HepG2 (cell line): ENCODE results near the gene SLC25A19. TPM values are rescaled to one million over a fixed set of nuclear protein-coding genes. Genes with fewer than 3 reads are reported as not detected.
A peak's percentile ranks its signal among the peaks of the same experiment; 100 is the strongest.

Source experiments
- ATF7-NPFF ChIP-seq: sonication (generic); formaldehyde crosslinking; IDR thresholded peaks from 2 replicates; pipeline ENCODE4 v1.8.1; 2023; ENCODE audit warnings: mild to moderate bottlenecking, low read depth, missing genetic modification reagents, moderate library complexity
- BHLHE40 ChIP-seq: IDR thresholded peaks from 2 replicates; pipeline ENCODE4 v1.6.1; 2011; ENCODE audit warnings: low read length, improper control_type of control experiment
- BRCA1 ChIP-seq: sonication (generic); formaldehyde crosslinking; IDR thresholded peaks from 2 replicates; pipeline ENCODE4 v1.4.0; 2020; ENCODE audit warnings: missing genetic modification reagents
- CEBPG ChIP-seq: IDR thresholded peaks from 2 replicates; pipeline ENCODE4 v1.6.1; 2016
- EHMT2 ChIP-seq: fragments of 200-600 bp; sonication (generic); IDR thresholded peaks from 2 replicates; pipeline ENCODE4 v1.7.0; 2017; ENCODE audit warnings: antibody characterized with exemption, low read depth, low read length, borderline replicate concordance
- ELF4 ChIP-seq: sonication (generic); formaldehyde crosslinking; IDR thresholded peaks from 2 replicates; pipeline ENCODE4 v1.5.0; 2020; ENCODE audit warnings: missing genetic modification reagents, mild to moderate bottlenecking, moderate library complexity, borderline replicate concordance
- KDM3A ChIP-seq: IDR thresholded peaks from 2 replicates; pipeline ENCODE4 v1.6.1; 2018; ENCODE audit warnings: low read depth, missing compliant biosample characterization
- KLF12 ChIP-seq: sonication (generic); formaldehyde crosslinking; IDR thresholded peaks from 2 replicates; pipeline ENCODE4 v1.4.0; 2020; ENCODE audit warnings: missing genetic modification reagents, borderline replicate concordance
- REPIN1 ChIP-seq: sonication (generic); formaldehyde crosslinking; IDR thresholded peaks from 2 replicates; pipeline ENCODE4 v1.8.0; 2022; ENCODE audit warnings: missing genetic modification reagents, low read depth, mild to moderate bottlenecking, borderline replicate concordance
- ZBTB4 ChIP-seq: sonication (generic); formaldehyde crosslinking; IDR thresholded peaks from 2 replicates; pipeline ENCODE4 v1.4.0; 2020; ENCODE audit warnings: missing genetic modification reagents, mild to moderate bottlenecking, borderline replicate concordance
- ZFY ChIP-seq: sonication (generic); formaldehyde crosslinking; IDR thresholded peaks from 2 replicates; pipeline ENCODE4 v1.4.0; 2020; ENCODE audit warnings: missing genetic modification reagents
- ZNF205 ChIP-seq: IDR thresholded peaks from 2 replicates; pipeline ENCODE4 v1.6.1; 2018; ENCODE audit warnings: missing biosample characterization, missing genetic modification reagents
- ZNF749 ChIP-seq: sonication (generic); formaldehyde crosslinking; IDR thresholded peaks from 2 replicates; pipeline ENCODE4 v1.8.0; 2022; ENCODE audit warnings: mild to moderate bottlenecking, missing genetic modification reagents, moderate library complexity, borderline replicate concordance
- ZNF777 ChIP-seq: sonication (generic); formaldehyde crosslinking; IDR thresholded peaks from 2 replicates; pipeline ENCODE4 v1.4.0; 2020; ENCODE audit warnings: missing genetic modification reagents
- polyA plus RNA-seq, 8 experiments: library from polyadenylated mRNA; depleted of rRNA in 3 of 8; stranded (reverse) in 7 of 8; unstranded in 1 of 8; fragments of >200 nt; fragmentation: Illumina TruSeq in 4 of 8; extraction: Trizol in 4 of 8; gene quantifications; 2 replicates each; pipeline versions ENCODE4 v1.2.1 to v1.2.3, GENCODE V29; 2011 to 2016; ENCODE audit warnings: low read depth in 4 of 8, missing spikeins in 1 of 8, mixed read lengths in 1 of 8; ENCODE audit not compliant: insufficient read depth in 1 of 8
- total RNA-seq, 5 experiments: library from RNA; depleted of rRNA; stranded (reverse); fragments of >200 nt; fragmentation: Illumina TruSeq; extraction: Trizol; gene quantifications; 2 replicates each; pipeline ENCODE4 v1.2.3, GENCODE V29; 2016; ENCODE audit warnings: low read depth in 1 of 5
- TF ChIP-seq, protein P1 (sequence below): sonication (generic); formaldehyde crosslinking; IDR thresholded peaks from 2 replicates; pipeline ENCODE4 v1.4.0; 2020; ENCODE audit warnings: missing genetic modification reagents
- TF ChIP-seq, protein P2 (sequence below), 2 experiments: sonication (generic) in 1 of 2; formaldehyde crosslinking in 1 of 2; IDR thresholded peaks; 2 replicates each; pipeline versions ENCODE4 v1.4.0 to v1.6.1; 2016 to 2020; ENCODE audit warnings: borderline replicate concordance in 1 of 2, low read depth in 1 of 2, mild to moderate bottlenecking in 1 of 2, missing genetic modification reagents in 1 of 2

SLC25A19 gene
- total and polyA plus RNA-seq, 2 of the 13 experiments (the other 11 are each of a cell fraction or from before 2014, with no cell fraction given): 24.4 to 41.4 TPM

DNA sequence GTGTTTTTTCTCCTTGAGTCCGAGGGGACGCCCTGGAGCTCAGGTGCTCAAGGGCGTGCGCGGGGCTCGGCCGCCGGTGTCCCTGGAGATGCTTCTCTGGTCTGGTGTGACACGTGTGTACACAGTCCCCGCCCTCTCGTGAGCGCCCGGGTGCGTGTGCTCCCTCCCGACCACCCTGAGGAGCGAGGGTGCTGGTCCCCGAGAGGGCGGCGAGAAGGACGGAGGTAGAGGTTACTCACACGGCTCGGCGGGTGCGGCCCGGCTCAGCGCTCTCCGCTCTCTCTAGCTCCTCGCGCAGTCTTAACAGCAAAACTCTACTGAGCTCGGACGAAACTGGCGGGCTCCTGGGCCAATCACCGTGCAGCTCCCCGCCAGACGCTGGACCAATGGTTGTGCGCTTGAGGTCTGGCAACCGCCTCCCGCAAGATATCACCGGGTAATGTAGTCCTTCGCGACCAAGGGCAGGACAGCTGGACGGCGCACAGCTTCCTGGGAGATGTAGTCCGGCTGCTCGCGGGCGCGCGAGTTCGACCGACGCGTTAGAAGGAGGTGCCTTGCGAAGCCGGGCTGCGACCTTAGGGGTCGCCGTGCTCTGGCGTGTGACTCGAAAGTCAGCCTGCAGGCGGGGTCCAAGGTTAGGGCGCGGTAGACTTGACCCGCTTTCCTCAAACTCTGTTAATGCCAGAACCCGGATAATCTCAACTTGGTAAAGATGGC lies at the start of gene SLC25A19 (continued):
- TF ChIP-seq ZBTB4 (CRISPR knock-in tag): peak; percentile 95; the same call in 1 of the 2 replicates
- TF ChIP-seq, protein P1, sequence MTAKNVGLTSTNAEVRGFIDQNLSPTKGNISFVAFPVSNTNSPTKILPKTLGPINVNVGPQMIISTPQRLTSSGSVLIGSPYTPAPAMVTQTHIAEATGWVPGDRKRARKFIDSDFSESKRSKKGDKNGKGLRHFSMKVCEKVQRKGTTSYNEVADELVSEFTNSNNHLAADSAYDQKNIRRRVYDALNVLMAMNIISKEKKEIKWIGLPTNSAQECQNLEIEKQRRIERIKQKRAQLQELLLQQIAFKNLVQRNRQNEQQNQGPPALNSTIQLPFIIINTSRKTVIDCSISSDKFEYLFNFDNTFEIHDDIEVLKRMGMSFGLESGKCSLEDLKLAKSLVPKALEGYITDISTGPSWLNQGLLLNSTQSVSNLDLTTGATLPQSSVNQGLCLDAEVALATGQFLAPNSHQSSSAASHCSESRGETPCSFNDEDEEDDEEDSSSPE (CRISPR knock-in tag): peak; percentile 94
- peak; percentile 64; the same call in 1 of the 2 replicates for TF ChIP-seq CEBPG
- no peak for TF ChIP-seq EHMT2
- TF ChIP-seq ZNF749 (CRISPR knock-in tag): no peak
- peak; percentile 80; the same call in 1 of the 2 replicates for TF ChIP-seq KDM3A
- TF ChIP-seq REPIN1 (CRISPR knock-in tag): peak; percentile 93; the same call in 1 of the 2 replicates
- no peak for TF ChIP-seq BRCA1 (CRISPR knock-in tag)
- TF ChIP-seq ZNF777: peak; percentile 77
- peak; percentile 52; the same call in 1 of the 2 replicates for TF ChIP-seq ATF7-NPFF (CRISPR knock-in tag)
- TF ChIP-seq ELF4 (CRISPR knock-in tag): peak; percentile 58; the same call in 1 of the 2 replicates
- TF ChIP-seq ZFY: peak; percentile 85
- peak; percentile 53; the same call in 1 of the 2 replicates for TF ChIP-seq ZNF205
- peak; percentile 76 for TF ChIP-seq KLF12 (CRISPR knock-in tag)
- TF ChIP-seq BHLHE40: peak; percentile 14; the same call in 1 of the 2 replicates
- TF ChIP-seq, protein P2, sequence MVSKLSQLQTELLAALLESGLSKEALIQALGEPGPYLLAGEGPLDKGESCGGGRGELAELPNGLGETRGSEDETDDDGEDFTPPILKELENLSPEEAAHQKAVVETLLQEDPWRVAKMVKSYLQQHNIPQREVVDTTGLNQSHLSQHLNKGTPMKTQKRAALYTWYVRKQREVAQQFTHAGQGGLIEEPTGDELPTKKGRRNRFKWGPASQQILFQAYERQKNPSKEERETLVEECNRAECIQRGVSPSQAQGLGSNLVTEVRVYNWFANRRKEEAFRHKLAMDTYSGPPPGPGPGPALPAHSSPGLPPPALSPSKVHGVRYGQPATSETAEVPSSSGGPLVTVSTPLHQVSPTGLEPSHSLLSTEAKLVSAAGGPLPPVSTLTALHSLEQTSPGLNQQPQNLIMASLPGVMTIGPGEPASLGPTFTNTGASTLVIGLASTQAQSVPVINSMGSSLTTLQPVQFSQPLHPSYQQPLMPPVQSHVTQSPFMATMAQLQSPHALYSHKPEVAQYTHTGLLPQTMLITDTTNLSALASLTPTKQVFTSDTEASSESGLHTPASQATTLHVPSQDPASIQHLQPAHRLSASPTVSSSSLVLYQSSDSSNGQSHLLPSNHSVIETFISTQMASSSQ (IDR thresholded peaks at IDR 0.05; ENCODE audit: low read depth): peak; percentile 50; the same call in 1 of the 2 replicates
- TF ChIP-seq, protein P2 (CRISPR knock-in tag; IDR thresholded peaks at IDR 0.05; ENCODE audit: borderline replicate concordance): peak; percentile 42; the same call in 1 of the 2 replicates
